ENCODE results near the gene ABI3BP.

ABI3BP gene

GRCh38 chr3:100844063-100844936, 148.9 kb downstream of the ABI3BP start:
- TF ChIP-seq, protein P1, sequence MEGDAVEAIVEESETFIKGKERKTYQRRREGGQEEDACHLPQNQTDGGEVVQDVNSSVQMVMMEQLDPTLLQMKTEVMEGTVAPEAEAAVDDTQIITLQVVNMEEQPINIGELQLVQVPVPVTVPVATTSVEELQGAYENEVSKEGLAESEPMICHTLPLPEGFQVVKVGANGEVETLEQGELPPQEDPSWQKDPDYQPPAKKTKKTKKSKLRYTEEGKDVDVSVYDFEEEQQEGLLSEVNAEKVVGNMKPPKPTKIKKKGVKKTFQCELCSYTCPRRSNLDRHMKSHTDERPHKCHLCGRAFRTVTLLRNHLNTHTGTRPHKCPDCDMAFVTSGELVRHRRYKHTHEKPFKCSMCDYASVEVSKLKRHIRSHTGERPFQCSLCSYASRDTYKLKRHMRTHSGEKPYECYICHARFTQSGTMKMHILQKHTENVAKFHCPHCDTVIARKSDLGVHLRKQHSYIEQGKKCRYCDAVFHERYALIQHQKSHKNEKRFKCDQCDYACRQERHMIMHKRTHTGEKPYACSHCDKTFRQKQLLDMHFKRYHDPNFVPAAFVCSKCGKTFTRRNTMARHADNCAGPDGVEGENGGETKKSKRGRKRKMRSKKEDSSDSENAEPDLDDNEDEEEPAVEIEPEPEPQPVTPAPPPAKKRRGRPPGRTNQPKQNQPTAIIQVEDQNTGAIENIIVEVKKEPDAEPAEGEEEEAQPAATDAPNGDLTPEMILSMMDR (IDR thresholded peaks at IDR 0.05; ENCODE audit: control insufficient read depth, insufficient read depth, low read depth, low read length, missing control alignments) = no peak
- no peak for DNase-seq (ENCODE audit: low read depth)
- H3K4me3 ChIP-seq (ENCODE audit: control insufficient read depth, low read depth, low read length) = no peak overlapping the region

DNA sequence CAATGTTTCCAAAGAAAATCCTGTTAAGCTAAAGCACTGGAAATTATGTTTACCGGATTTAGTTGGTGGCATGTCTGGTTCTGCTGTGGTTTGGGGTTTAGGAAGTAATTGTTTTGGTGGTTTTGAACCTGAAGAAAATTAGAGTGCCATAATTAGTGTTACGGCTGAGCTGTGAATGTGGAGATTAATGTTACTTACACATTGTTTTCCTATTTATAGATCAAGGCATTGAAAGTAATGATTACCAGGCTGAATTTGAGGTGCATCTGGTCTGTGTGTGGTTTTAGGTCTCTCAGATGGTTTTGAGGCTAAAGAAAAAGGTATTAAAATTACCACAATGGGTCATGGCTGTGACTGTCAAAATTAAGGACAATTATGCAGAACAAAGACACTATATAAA, 155.1 kb downstream of the ABI3BP start:
- DNase-seq (ENCODE audit: low read depth) = no peak
- TF ChIP-seq, protein P1 (IDR thresholded peaks at IDR 0.05; ENCODE audit: control insufficient read depth, insufficient read depth, low read depth, low read length, missing control alignments) = no peak
- no peak overlapping the region for H3K4me3 ChIP-seq (ENCODE audit: control insufficient read depth, low read depth, low read length)

DNA sequence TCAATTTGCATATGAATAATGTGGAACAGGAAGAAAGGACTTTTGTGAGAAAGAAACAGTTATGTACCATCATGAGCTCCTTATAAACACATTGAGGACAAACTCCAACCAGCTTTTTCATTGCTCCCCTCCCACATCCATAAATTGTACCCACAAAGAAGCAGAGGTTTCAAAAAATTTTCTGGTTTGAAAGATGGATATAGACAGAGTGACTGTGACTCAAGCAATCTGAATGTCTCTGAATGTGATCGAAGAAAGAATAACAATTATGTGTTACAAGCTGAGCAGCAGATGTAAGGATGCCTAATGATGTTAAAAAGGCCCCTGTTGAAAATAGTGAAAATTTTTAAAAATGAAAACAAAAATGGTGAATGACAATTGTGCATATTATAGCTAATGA, 156.6 kb downstream of the ABI3BP start:
- TF ChIP-seq, protein P1 (IDR thresholded peaks at IDR 0.05; ENCODE audit: control insufficient read depth, insufficient read depth, low read depth, low read length, missing control alignments) = no peak
- no peak overlapping the region for H3K4me3 ChIP-seq (ENCODE audit: control insufficient read depth, low read depth, low read length)
- no peak for DNase-seq (ENCODE audit: low read depth)

GRCh38 chr3:100834332-100834731, 158.9 kb downstream of the ABI3BP start:
- H3K4me3 ChIP-seq (ENCODE audit: control insufficient read depth, low read depth, low read length) = no peak overlapping the region
- DNase-seq (ENCODE audit: low read depth) = no peak
- TF ChIP-seq, protein P1 (IDR thresholded peaks at IDR 0.05; ENCODE audit: control insufficient read depth, insufficient read depth, low read depth, low read length, missing control alignments) = no peak

DNA sequence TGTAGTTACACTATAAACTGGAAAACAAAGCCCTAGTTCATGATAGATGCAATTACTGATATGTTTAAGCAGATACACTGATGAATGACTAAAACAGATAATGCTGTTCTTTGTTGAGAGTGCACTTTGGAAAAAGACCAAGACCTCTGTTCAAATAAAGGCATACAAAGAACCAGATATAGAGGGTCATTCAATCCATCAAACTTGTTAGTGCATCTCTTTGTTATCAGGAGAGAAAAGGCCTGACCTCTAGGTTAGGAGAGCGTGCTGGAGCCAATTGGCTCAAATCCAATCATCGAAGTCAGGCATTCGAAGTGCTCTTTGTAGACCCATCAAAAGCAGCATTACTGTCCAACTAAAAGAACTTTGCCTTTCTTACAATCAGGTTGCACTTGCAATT, 159.7 kb downstream of the ABI3BP start:
- DNase-seq (ENCODE audit: low read depth) = no peak
- no peak overlapping the region for H3K4me3 ChIP-seq (ENCODE audit: control insufficient read depth, low read depth, low read length)
- TF ChIP-seq, protein P1 (IDR thresholded peaks at IDR 0.05; ENCODE audit: control insufficient read depth, insufficient read depth, low read depth, low read length, missing control alignments) = no peak

DNA sequence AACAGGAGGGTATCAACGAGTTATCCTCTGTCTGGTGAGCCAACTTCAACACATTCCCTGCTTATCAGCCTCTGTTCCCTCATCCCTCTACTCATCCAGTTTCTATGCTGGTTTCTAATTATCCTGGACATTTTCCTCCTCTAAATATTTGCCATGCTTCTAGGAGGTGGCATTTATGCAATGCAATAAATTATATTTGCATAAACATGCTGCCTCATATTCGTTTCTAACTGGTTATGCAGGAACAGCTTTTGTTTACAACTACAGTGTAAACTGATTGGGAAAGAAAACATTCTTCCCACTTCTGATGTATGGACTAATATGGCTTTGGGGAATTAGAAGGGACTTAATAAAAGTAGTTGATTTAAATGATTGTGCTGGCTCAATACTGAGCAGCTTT, 161.6 kb downstream of the ABI3BP start:
- no peak for DNase-seq (ENCODE audit: low read depth)
- no peak overlapping the region for H3K4me3 ChIP-seq (ENCODE audit: control insufficient read depth, low read depth, low read length)
- TF ChIP-seq, protein P1 (IDR thresholded peaks at IDR 0.05; ENCODE audit: control insufficient read depth, insufficient read depth, low read depth, low read length, missing control alignments) = no peak
